Psoas muscle (tissue), 8 donors: ENCODE data around the gene TSPAN5. TPM values are rescaled to one million over a fixed set of nuclear protein-coding genes. Genes with fewer than 3 reads are reported as not detected.

Experiments used
- ATAC-seq, 4 donors: fragments of 200-7000 bp; cut with Tn5 transposase; one replicate each; pipeline ENCODE4 v1.9.1; 2020; ENCODE audit warnings: moderate library complexity in 3 of 4, mild to moderate bottlenecking in 2 of 4
- DNase-seq, 2 donors: peaks; one replicate each; pipeline ENCODE4 v3.0.0-alpha.2; 2020
- H3K27ac ChIP-seq: fragments of 200-600 bp; one replicate; pipeline ENCODE4 v1.8.0; 2022
- H3K27me3 ChIP-seq, 3 donors: fragments of 200-600 bp in 1 of 3; one replicate each; pipeline versions ENCODE4 v1.6.1 to v1.8.0; 2013 to 2022; ENCODE audit warnings: low read length in 2 of 3, mild to moderate bottlenecking in 2 of 3, moderate library complexity in 1 of 3; ENCODE audit not compliant: insufficient read depth in 3 of 3
- H3K36me3 ChIP-seq, 2 donors: fragments of 200-600 bp in 1 of 2; one replicate each; pipeline versions ENCODE4 v1.6.1 to v1.8.0; 2013 to 2022; ENCODE audit warnings: low read depth in 1 of 2, mild to moderate bottlenecking in 1 of 2, moderate library complexity in 1 of 2; ENCODE audit not compliant: insufficient read depth in 1 of 2
- H3K4me1 ChIP-seq: fragments of 200-600 bp; one replicate; pipeline ENCODE4 v1.8.0; 2022
- H3K4me3 ChIP-seq: fragments of 200-600 bp; one replicate; pipeline ENCODE4 v1.8.0; 2022; ENCODE audit warnings: mild to moderate bottlenecking
- H3K9me3 ChIP-seq: fragments of 200-600 bp; one replicate; pipeline ENCODE4 v1.8.0; 2022
- CTCF ChIP-seq: fragments of 200-600 bp; IDR thresholded peaks from one replicate; pipeline ENCODE4 v1.8.0; 2022; ENCODE audit warnings: antibody characterized with exemption
- WGBS, 3 donors: extraction: QIAGEN DNeasy Blood & Tissue Kit; methylation state at CpG; one replicate each; pipeline versions ENCODE4 v1.1.6 to v1.1.7; 2013; 5-methylcytosine and 5-hydroxymethylcytosine counted together
- intact Hi-C, 2 donors: fragments of 100-400 bp; cut with DNase I; formaldehyde crosslinking; loops; one replicate each; pipeline versions ENCODE4 v1.11.0 to v1.14.2; 2022
- polyA plus RNA-seq, 3 donors: library from polyadenylated mRNA; stranded (reverse); fragments of 200-250 nt; gene quantifications; one replicate each; pipeline ENCODE4 v1.2.3, GENCODE V29; 2013
- total RNA-seq, 4 donors: library from RNA; stranded (reverse); fragmentation: NEBNext Ultra II Directional in 2 of 4; extraction: Animal tissue kit (Norgen Biotek cat#: 25700) in 2 of 4; gene quantifications; one replicate each; pipeline versions ENCODE4 v1.2.1 to v1.2.4, GENCODE V29; 2021 to 2023
- donor health status: healthy with polysubstance abuse.
- donor health status: DM: no; HTN: no; CAD: no; lungs with moderate emphysema.
- donor health status: Bipolar disorder and iron deficiency.
- donor health status: healthy.
- donor health status: DM: yes; HTN: yes; CAD: no.
- donor health status: DM: no; HTN: no; CAD: no.
- donor health status: DM: no; HTN: no; CAD: no.
- donor health status: DM: yes; HTN: yes; CAD: no.

The TSPAN5 gene
- total and polyA plus RNA-seq, 7 donors: 0.63 to 7.3 (median 3.8) TPM

- no peak for TF ChIP-seq CTCF
- intact Hi-C loops: no loop called here
- H3K27me3 ChIP-seq: no peaks in the 10 kb centered on the region
- H3K36me3 ChIP-seq: no peaks in the 10 kb centered on the region
- H3K4me3 ChIP-seq: no peak overlapping the region
- H3K9me3 ChIP-seq: no peaks in the 10 kb centered on the region
- WGBS, 3 donors: 90 to 96% (median 95%) methylated on average over 4 of the region's 4 CpGs
- no peak overlapping the region for H3K27ac ChIP-seq
- DNase-seq (no peak), ATAC-seq (no peak)
- no peaks in the 10 kb centered on the region for H3K4me1 ChIP-seq
These were observed 26.2 kb downstream of the TSPAN5 start for GRCh38 chr4:98632258-98632657.

GRCh38 chr4:98631506-98631905, 26.9 kb downstream of the TSPAN5 start:
- TF ChIP-seq CTCF: no peak
- DNase-seq (no peak), ATAC-seq (no peak)
- WGBS, 3 donors: 41 to 55% (median 43%) methylated on average over 3 of the region's 3 CpGs
- H3K4me1 ChIP-seq: no peaks in the 10 kb centered on the region
- no peak overlapping the region for H3K27ac ChIP-seq
- H3K4me3 ChIP-seq: no peak overlapping the region
- H3K9me3 ChIP-seq: no peaks in the 10 kb centered on the region
- no peaks in the 10 kb centered on the region for H3K36me3 ChIP-seq
- intact Hi-C loops: no loop called here
- H3K27me3 ChIP-seq: no peaks in the 10 kb centered on the region

- H3K27ac ChIP-seq: no peak overlapping the region
- H3K4me3 ChIP-seq: no peak overlapping the region
- H3K9me3 ChIP-seq: no peaks in the 10 kb centered on the region
- H3K36me3 ChIP-seq: no peaks in the 10 kb centered on the region
- H3K4me1 ChIP-seq: no peaks in the 10 kb centered on the region
- WGBS, 3 donors: 39 to 62% (median 48%) methylated on average over 8 of the region's 8 CpGs
- intact Hi-C loops: no loop called here
- no peak for ATAC-seq
- DNase-seq: no peak
- TF ChIP-seq CTCF: no peak
- no peaks in the 10 kb centered on the region for H3K27me3 ChIP-seq
These were observed 27.5 kb downstream of the TSPAN5 start for GRCh38 chr4:98630737-98631454.

- no peaks in the 10 kb centered on the region for H3K27me3 ChIP-seq
- ATAC-seq (no peak), DNase-seq (no peak)
- no peaks in the 10 kb centered on the region for H3K4me1 ChIP-seq
- 50 to 67% (median 59%) methylated on average over 3 of the region's 3 CpGs for WGBS, 3 donors
- no peak overlapping the region for H3K27ac ChIP-seq
- intact Hi-C loops: no loop called here
- no peak for TF ChIP-seq CTCF
- no peak overlapping the region for H3K4me3 ChIP-seq
- H3K36me3 ChIP-seq: no peaks in the 10 kb centered on the region
- H3K9me3 ChIP-seq: no peaks in the 10 kb centered on the region
These were observed 30.7 kb downstream of the TSPAN5 start for GRCh38 chr4:98627531-98628257.
